ENCODE results near the gene C1orf116.

Gene C1orf116

GRCh38 chr1:207072233-207072632 lies 39.7 kb upstream of the C1orf116 start:
- TF ChIP-seq YY1 (IDR thresholded peaks at IDR 0.05; ENCODE audit: low read depth) (no peak), EGR1 (IDR thresholded peaks at IDR 0.05) (no peak), TCF12 (IDR thresholded peaks at IDR 0.05; ENCODE audit: low read depth) (no peak), TAF1 (IDR thresholded peaks at IDR 0.05; ENCODE audit: low read depth) (no peak), NFIC (IDR thresholded peaks at IDR 0.05) (no peak), FOXM1 (IDR thresholded peaks at IDR 0.05; ENCODE audit: borderline replicate concordance, low read depth) (no peak), MAX (IDR thresholded peaks at IDR 0.05) (no peak), REST (IDR thresholded peaks at IDR 0.05; ENCODE audit: low read depth) (no peak), CREB1 (IDR thresholded peaks at IDR 0.05; ENCODE audit: low read depth) (no peak), EP300 (IDR thresholded peaks at IDR 0.05; ENCODE audit: borderline replicate concordance) (no peak), ZBTB7A (IDR thresholded peaks at IDR 0.05; ENCODE audit: low read depth) (no peak), USF1 (IDR thresholded peaks at IDR 0.05) (no peak)

- TF ChIP-seq MAX (IDR thresholded peaks at IDR 0.05), result no peak
- TF ChIP-seq ZBTB7A (IDR thresholded peaks at IDR 0.05; ENCODE audit: low read depth), result no peak
- no peak for TF ChIP-seq EGR1 (IDR thresholded peaks at IDR 0.05)
- no peak for TF ChIP-seq TEAD4 (IDR thresholded peaks at IDR 0.05)
- TF ChIP-seq YY1 (IDR thresholded peaks at IDR 0.05; ENCODE audit: low read depth), result no peak
- no peak for TF ChIP-seq CEBPB (IDR thresholded peaks at IDR 0.05)
- no peak for TF ChIP-seq EP300 (IDR thresholded peaks at IDR 0.05; ENCODE audit: borderline replicate concordance)
- no peak for TF ChIP-seq TCF12 (IDR thresholded peaks at IDR 0.05; ENCODE audit: low read depth)
- no peak for TF ChIP-seq NFIC (IDR thresholded peaks at IDR 0.05)
- TF ChIP-seq REST (IDR thresholded peaks at IDR 0.05; ENCODE audit: low read depth), result no peak
- TF ChIP-seq CREB1 (IDR thresholded peaks at IDR 0.05; ENCODE audit: low read depth), result no peak
- TF ChIP-seq USF1 (IDR thresholded peaks at IDR 0.05), result no peak
- TF ChIP-seq FOXM1 (IDR thresholded peaks at IDR 0.05; ENCODE audit: borderline replicate concordance, low read depth), result no peak
Observed at GRCh38 chr1:207071426-207071825, 38.9 kb upstream of the C1orf116 start.

- TF ChIP-seq EP300 (IDR thresholded peaks at IDR 0.05; ENCODE audit: borderline replicate concordance) (no peak), CEBPB (IDR thresholded peaks at IDR 0.05) (no peak), ZBTB7A (IDR thresholded peaks at IDR 0.05; ENCODE audit: low read depth) (no peak), NFIC (IDR thresholded peaks at IDR 0.05) (no peak), CREB1 (IDR thresholded peaks at IDR 0.05; ENCODE audit: low read depth) (no peak), TEAD4 (IDR thresholded peaks at IDR 0.05) (no peak), USF1 (IDR thresholded peaks at IDR 0.05) (no peak), REST (IDR thresholded peaks at IDR 0.05; ENCODE audit: low read depth) (no peak), TAF1 (IDR thresholded peaks at IDR 0.05; ENCODE audit: low read depth) (no peak), YY1 (IDR thresholded peaks at IDR 0.05; ENCODE audit: low read depth) (no peak), TCF12 (IDR thresholded peaks at IDR 0.05; ENCODE audit: low read depth) (no peak), EGR1 (IDR thresholded peaks at IDR 0.05) (no peak), MAX (IDR thresholded peaks at IDR 0.05) (no peak), RAD21 (IDR thresholded peaks at IDR 0.05; ENCODE audit: low read depth) (no peak), FOXM1 (IDR thresholded peaks at IDR 0.05; ENCODE audit: borderline replicate concordance, low read depth) (no peak)
Observed at GRCh38 chr1:207070811-207071210, 38.3 kb upstream of the C1orf116 start.

Measured in Ishikawa (cell line).